ENCODE measurements around the gene CPOX. TPM values are rescaled to one million over a fixed set of nuclear protein-coding genes. Genes with fewer than 3 reads are reported as not detected.

Gene CPOX
- total RNA-seq, 1 experiment from 2014 or later, result 7.8 TPM

DNA sequence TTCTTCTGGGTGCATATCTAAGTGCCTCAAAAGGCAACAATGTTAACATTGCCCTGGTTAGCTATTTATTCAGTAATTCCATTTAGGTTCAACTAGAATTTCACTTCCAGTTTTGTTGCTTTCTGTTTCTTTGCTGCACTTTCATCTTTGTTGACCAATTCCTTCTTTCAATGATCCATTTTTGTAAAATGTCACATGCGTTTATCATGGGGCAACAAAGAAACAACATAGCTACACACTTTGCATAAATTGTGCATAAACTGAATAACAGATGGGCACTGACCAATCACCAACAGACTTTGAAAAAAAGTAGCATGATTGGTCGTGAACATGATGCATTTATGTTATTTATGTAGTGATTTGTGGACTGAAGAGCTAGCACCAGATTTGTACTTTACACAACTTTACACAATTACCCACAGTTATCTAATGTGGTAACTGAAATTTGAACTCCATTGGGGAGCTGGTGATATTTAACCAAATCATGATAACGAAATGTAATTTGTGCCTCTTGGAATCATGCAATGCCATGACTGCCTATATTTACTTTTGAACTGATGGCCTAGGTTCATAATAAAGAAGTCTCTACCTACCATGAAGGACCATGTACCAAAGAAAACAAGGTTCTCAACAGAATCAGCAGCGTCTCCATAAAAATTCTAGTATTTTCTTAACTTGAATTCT lies 7.1 kb upstream of the CPOX start:
- no peaks in the 10 kb centered on the region for H3K36me3 ChIP-seq (ENCODE audit: insufficient read depth, low read length)
- DNase-seq, result no peak
- H3K4me1 ChIP-seq (ENCODE audit: low read length), result 0 out of 2 replicates have a peak, but pooled peaks cover 2% of the 10 kb centered on the region
- no peaks in the 10 kb centered on the region for H3K79me2 ChIP-seq (ENCODE audit: low read length)
- no peaks in the 10 kb centered on the region for H4K20me1 ChIP-seq (ENCODE audit: insufficient read depth, low read depth, low read length)
- H2AFZ ChIP-seq (ENCODE audit: low read length), result no peak overlapping the region
- H3K4me2 ChIP-seq (ENCODE audit: low read depth, low read length, poor library complexity, severe bottlenecking), result no peak overlapping the region
- H3K27me3 ChIP-seq (ENCODE audit: low read length), result no peaks in the 10 kb centered on the region
- no peak overlapping the region for H3K4me3 ChIP-seq (ENCODE audit: low read length)
- H3K9ac ChIP-seq (ENCODE audit: low read length), result no peak overlapping the region
- no peak overlapping the region for H3K27ac ChIP-seq (ENCODE audit: low read length)
- H3K9me2 ChIP-seq (replicated peaks; ENCODE audit: insufficient read depth, low read length), result no peaks in the 10 kb centered on the region
- H3K9me3 ChIP-seq (ENCODE audit: low read length), result no peaks in the 10 kb centered on the region

DNA sequence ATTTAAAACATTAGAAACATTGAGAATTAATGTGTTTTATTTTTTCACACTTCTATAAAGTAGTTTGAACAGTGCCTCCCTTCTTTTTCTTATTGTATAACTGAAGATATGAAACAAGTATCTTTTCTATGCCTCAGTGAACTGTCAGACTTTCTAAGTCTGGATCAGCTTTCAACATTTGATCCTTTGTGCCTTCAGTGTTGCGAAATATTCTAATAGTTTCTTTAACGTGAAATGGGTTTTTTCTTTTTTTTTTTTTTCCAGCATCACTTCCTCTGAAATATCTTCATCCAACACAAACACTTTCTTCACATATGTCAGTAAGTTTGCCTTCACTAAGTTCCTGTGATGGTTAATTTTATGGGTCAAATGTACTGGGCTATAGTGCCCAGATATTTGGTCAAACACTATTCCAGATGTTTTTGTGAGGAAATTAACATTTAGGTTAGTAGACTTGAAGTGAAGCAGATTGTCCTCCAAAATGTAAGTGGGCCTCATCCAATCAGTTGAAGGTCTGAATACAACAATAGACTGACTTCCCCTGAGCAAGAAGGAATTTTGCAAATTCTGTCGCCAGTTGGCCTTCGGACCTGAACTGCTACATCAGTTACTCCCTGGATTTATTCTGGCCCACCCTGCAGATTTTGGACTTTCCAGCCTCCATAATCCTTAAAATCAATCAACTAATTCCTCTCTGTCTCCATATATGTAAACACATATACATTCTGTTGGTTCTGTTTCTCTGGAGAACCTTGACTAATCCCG lies 6.4 kb upstream of the CPOX start:
- H3K9ac ChIP-seq (ENCODE audit: low read length), result no peak overlapping the region
- H3K36me3 ChIP-seq (ENCODE audit: insufficient read depth, low read length), result no peaks in the 10 kb centered on the region
- H3K4me1 ChIP-seq (ENCODE audit: low read length), result 0 out of 2 replicates have a peak, but pooled peaks cover 2% of the 10 kb centered on the region
- no peaks in the 10 kb centered on the region for H3K9me3 ChIP-seq (ENCODE audit: low read length)
- H3K9me2 ChIP-seq (replicated peaks; ENCODE audit: insufficient read depth, low read length), result no peaks in the 10 kb centered on the region
- no peaks in the 10 kb centered on the region for H3K79me2 ChIP-seq (ENCODE audit: low read length)
- H3K27me3 ChIP-seq (ENCODE audit: low read length), result no peaks in the 10 kb centered on the region
- H3K27ac ChIP-seq (ENCODE audit: low read length), result no peak overlapping the region
- DNase-seq, result no peak
- no peak overlapping the region for H2AFZ ChIP-seq (ENCODE audit: low read length)
- no peaks in the 10 kb centered on the region for H4K20me1 ChIP-seq (ENCODE audit: insufficient read depth, low read depth, low read length)
- H3K4me3 ChIP-seq (ENCODE audit: low read length), result no peak overlapping the region
- no peak overlapping the region for H3K4me2 ChIP-seq (ENCODE audit: low read depth, low read length, poor library complexity, severe bottlenecking)

GRCh38 chr3:98598492-98598891 lies 5.1 kb upstream of the CPOX start:
- Histone ChIP-seq H3K9ac (ENCODE audit: low read length) (no peak overlapping the region), H4K20me1 (ENCODE audit: insufficient read depth, low read depth, low read length) (no peaks in the 10 kb centered on the region), H2AFZ (ENCODE audit: low read length) (no peak overlapping the region), H3K9me2 (replicated peaks; ENCODE audit: insufficient read depth, low read length) (no peaks in the 10 kb centered on the region), H3K4me2 (ENCODE audit: low read depth, low read length, poor library complexity, severe bottlenecking) (no peak overlapping the region), H3K27ac (ENCODE audit: low read length) (no peak overlapping the region), H3K9me3 (ENCODE audit: low read length) (no peaks in the 10 kb centered on the region), H3K27me3 (ENCODE audit: low read length) (no peaks in the 10 kb centered on the region), H3K79me2 (ENCODE audit: low read length) (no peaks in the 10 kb centered on the region), H3K4me1 (ENCODE audit: low read length) (peaks cover 6% of the 10 kb centered on the region; the same call in 1 of the 2 replicates), H3K4me3 (ENCODE audit: low read length) (no peak overlapping the region), H3K36me3 (ENCODE audit: insufficient read depth, low read length) (no peaks in the 10 kb centered on the region)
- no peak for DNase-seq

GRCh38 chr3:98596541-98597500 lies 3.4 kb upstream of the CPOX start:
- Histone ChIP-seq H3K9ac (ENCODE audit: low read length) (no peak overlapping the region), H3K27me3 (ENCODE audit: low read length) (no peaks in the 10 kb centered on the region), H3K4me2 (ENCODE audit: low read depth, low read length, poor library complexity, severe bottlenecking) (no peak overlapping the region), H2AFZ (ENCODE audit: low read length) (no peak overlapping the region), H4K20me1 (ENCODE audit: insufficient read depth, low read depth, low read length) (no peaks in the 10 kb centered on the region), H3K79me2 (ENCODE audit: low read length) (peaks cover 11% of the 10 kb centered on the region), H3K27ac (ENCODE audit: low read length) (no peak overlapping the region), H3K4me1 (ENCODE audit: low read length) (peaks cover 16% of the 10 kb centered on the region), H3K36me3 (ENCODE audit: insufficient read depth, low read length) (no peaks in the 10 kb centered on the region), H3K9me3 (ENCODE audit: low read length) (no peaks in the 10 kb centered on the region), H3K9me2 (replicated peaks; ENCODE audit: insufficient read depth, low read length) (no peaks in the 10 kb centered on the region), H3K4me3 (ENCODE audit: low read length) (no peak overlapping the region)
- DNase-seq, result peak; percentile 87

GRCh38 chr3:98596087-98596486 lies 2.7 kb upstream of the CPOX start:
- no peaks in the 10 kb centered on the region for H3K9me2 ChIP-seq (replicated peaks; ENCODE audit: insufficient read depth, low read length)
- H3K4me2 ChIP-seq (ENCODE audit: low read depth, low read length, poor library complexity, severe bottlenecking), result no peak overlapping the region
- peaks cover 11% of the 10 kb centered on the region for H3K79me2 ChIP-seq (ENCODE audit: low read length)
- no peaks in the 10 kb centered on the region for H3K9me3 ChIP-seq (ENCODE audit: low read length)
- no peak overlapping the region for H3K27ac ChIP-seq (ENCODE audit: low read length)
- H3K9ac ChIP-seq (ENCODE audit: low read length), result no peak overlapping the region
- no peaks in the 10 kb centered on the region for H3K27me3 ChIP-seq (ENCODE audit: low read length)
- no peaks in the 10 kb centered on the region for H3K36me3 ChIP-seq (ENCODE audit: insufficient read depth, low read length)
- H4K20me1 ChIP-seq (ENCODE audit: insufficient read depth, low read depth, low read length), result no peaks in the 10 kb centered on the region
- DNase-seq, result no peak
- H3K4me3 ChIP-seq (ENCODE audit: low read length), result no peak overlapping the region
- H3K4me1 ChIP-seq (ENCODE audit: low read length), result peaks cover 16% of the 10 kb centered on the region
- no peak overlapping the region for H2AFZ ChIP-seq (ENCODE audit: low read length)

DNA sequence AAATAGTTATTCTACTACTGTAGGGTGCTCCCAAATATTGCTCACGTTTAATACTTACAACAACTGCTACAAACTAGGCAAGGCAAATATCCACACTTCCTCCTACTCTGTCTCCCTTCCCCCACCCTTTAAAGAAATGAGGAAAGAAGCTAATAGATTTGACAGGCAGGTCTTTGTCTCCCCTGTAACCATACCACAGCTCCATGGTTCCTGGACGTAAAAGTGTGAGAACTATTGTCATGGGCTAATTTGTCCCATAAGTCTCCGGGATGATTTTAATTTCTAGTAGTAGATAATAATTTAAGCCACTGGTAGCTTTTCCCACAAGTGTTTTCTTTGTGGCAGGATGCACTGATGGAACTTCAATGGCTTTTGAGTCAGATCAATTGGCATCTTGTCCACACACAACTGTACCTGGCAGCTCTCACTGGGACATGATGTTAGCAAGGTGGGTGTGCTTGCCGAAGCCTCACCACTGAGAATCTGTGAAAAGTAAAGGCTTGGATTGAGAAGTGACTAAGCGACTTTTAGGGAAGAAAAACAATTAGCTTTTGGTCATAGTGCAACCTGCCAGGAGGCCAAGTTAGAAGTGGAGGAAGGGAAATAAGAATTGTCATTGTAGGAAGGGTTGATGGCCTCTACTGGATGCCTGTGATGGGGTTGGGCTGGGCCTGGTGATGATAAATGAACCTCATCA lies 1.4 kb upstream of the CPOX start:
- no peaks in the 10 kb centered on the region for H3K27me3 ChIP-seq (ENCODE audit: low read length)

GRCh38 chr3:98592345-98592935 lies 971 bp downstream of the CPOX start:
- Histone ChIP-seq H4K20me1 (ENCODE audit: insufficient read depth, low read depth, low read length) (no peaks in the 10 kb centered on the region), H3K36me3 (ENCODE audit: insufficient read depth, low read length) (no peaks in the 10 kb centered on the region), H3K4me2 (ENCODE audit: low read depth, low read length, poor library complexity, severe bottlenecking) (peak overlapping the region; percentile 65), H2AFZ (ENCODE audit: low read length) (peak overlapping the region; percentile 73; the same call in 1 of the 2 replicates), H3K9me3 (ENCODE audit: low read length) (no peaks in the 10 kb centered on the region), H3K4me1 (ENCODE audit: low read length) (peaks cover 16% of the 10 kb centered on the region), H3K27me3 (ENCODE audit: low read length) (no peaks in the 10 kb centered on the region), H3K9me2 (replicated peaks; ENCODE audit: insufficient read depth, low read length) (no peaks in the 10 kb centered on the region), H3K9ac (ENCODE audit: low read length) (peak overlapping the region; percentile 76), H3K4me3 (ENCODE audit: low read length) (peak overlapping the region; percentile 75), H3K79me2 (ENCODE audit: low read length) (peaks cover 11% of the 10 kb centered on the region), H3K27ac (ENCODE audit: low read length) (no peak overlapping the region)
- DNase-seq, result no peak

More for the DNA sequence above, 1.4 kb upstream of the CPOX start:
- H3K36me3 ChIP-seq (ENCODE audit: insufficient read depth, low read length), result no peaks in the 10 kb centered on the region
- no peak overlapping the region for H3K4me2 ChIP-seq (ENCODE audit: low read depth, low read length, poor library complexity, severe bottlenecking)
- DNase-seq, result no peak
- peaks cover 11% of the 10 kb centered on the region for H3K79me2 ChIP-seq (ENCODE audit: low read length)
- H3K27ac ChIP-seq (ENCODE audit: low read length), result no peak overlapping the region
- no peak overlapping the region for H3K9ac ChIP-seq (ENCODE audit: low read length)
- peaks cover 16% of the 10 kb centered on the region for H3K4me1 ChIP-seq (ENCODE audit: low read length)
- H3K9me2 ChIP-seq (replicated peaks; ENCODE audit: insufficient read depth, low read length), result no peaks in the 10 kb centered on the region
- no peak overlapping the region for H3K4me3 ChIP-seq (ENCODE audit: low read length)
- H4K20me1 ChIP-seq (ENCODE audit: insufficient read depth, low read depth, low read length), result no peaks in the 10 kb centered on the region
- no peak overlapping the region for H2AFZ ChIP-seq (ENCODE audit: low read length)
- no peaks in the 10 kb centered on the region for H3K9me3 ChIP-seq (ENCODE audit: low read length)

All from Karpas-422 (cell line).